SK-N-SH treated with all-trans-retinoic acid at 6 μM for 48 hours (cell line): ENCODE results near the gene RUVBL2.

Source experiments
- BACH2 ChIP-seq: fragments of 250-450 bp; sonication (Bioruptor Pico); IDR thresholded peaks from 2 replicates; pipeline ENCODE4 v1.9.0; 2021; ENCODE audit warnings: mild to moderate bottlenecking, borderline replicate concordance
- CREB5 ChIP-seq: fragments of 250-450 bp; sonication (Bioruptor Pico); IDR thresholded peaks from 2 replicates; pipeline ENCODE4 v1.5.1; 2020; ENCODE audit warnings: low read depth, mild to moderate bottlenecking, moderate library complexity
- GLIS3 ChIP-seq: fragments of 250-450 bp; sonication (Bioruptor Pico); IDR thresholded peaks from 2 replicates; pipeline ENCODE4 v1.5.0; 2020; ENCODE audit warnings: mild to moderate bottlenecking, moderate library complexity
- OSR1 ChIP-seq: fragments of 250-450 bp; sonication (Bioruptor Pico); IDR thresholded peaks from 2 replicates; pipeline ENCODE4 v1.8.0; 2022; ENCODE audit warnings: moderate library complexity, mild to moderate bottlenecking, inconsistent platforms
- PATZ1 ChIP-seq: fragments of 250-450 bp; sonication (Bioruptor Pico); IDR thresholded peaks from 2 replicates; pipeline ENCODE4 v1.8.0; 2020; ENCODE audit warnings: mild to moderate bottlenecking, moderate library complexity, borderline replicate concordance
- PPARA ChIP-seq: fragments of 250-450 bp; sonication (Bioruptor Pico); IDR thresholded peaks from 2 replicates; pipeline ENCODE4 v1.5.0; 2020; ENCODE audit warnings: mild to moderate bottlenecking, borderline replicate concordance
- RARB ChIP-seq: fragments of 250-450 bp; sonication (Bioruptor Pico); IDR thresholded peaks from 2 replicates; pipeline ENCODE4 v1.8.0; 2021; ENCODE audit warnings: mild to moderate bottlenecking, moderate library complexity
- ZFP30 ChIP-seq: fragments of 450-650 bp; formaldehyde crosslinking; IDR thresholded peaks from 2 replicates; pipeline ENCODE4 v1.5.0; 2022; ENCODE audit warnings: mild to moderate bottlenecking, moderate library complexity
- ZNF70 ChIP-seq: fragments of 450-650 bp; formaldehyde crosslinking; IDR thresholded peaks from 2 replicates; pipeline ENCODE4 v1.5.0; 2020; ENCODE audit warnings: mild to moderate bottlenecking, moderate library complexity

DNA sequence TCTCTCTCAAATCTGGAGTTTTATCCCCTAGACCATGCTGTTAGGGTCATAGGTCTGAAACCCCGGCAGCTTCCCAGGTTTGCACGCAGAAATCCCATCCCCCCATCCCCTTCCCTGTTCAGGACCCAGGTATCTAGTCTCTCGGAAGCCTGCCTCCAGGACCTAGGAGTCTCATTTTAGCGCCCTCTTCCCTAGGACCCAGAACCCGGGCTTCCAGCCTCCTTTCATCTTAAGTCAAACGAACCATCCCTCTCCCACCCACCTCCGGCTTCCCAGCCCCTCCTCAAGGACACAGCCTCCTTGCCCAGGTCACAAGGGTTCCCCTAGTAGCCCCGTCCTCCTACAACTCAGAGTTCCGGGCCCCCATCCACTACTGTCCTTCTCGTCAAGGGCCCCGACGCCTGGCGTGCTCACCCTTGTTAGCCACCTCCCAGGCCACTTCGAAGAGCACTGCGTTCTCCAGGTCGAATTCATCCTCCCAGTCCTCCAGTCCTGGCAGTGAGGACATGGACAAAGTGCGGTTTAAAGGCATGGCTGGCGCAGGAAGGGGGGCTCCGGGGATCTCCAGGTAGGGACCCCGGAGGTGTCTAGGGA is 1.0 kb upstream of the RUVBL2 start:
- no peak for TF ChIP-seq ZFP30 (CRISPR knock-in tag)
- TF ChIP-seq PPARA, result no peak
- no peak for TF ChIP-seq ZNF70
- TF ChIP-seq OSR1 (CRISPR knock-in tag), result no peak
- no peak for TF ChIP-seq RARB (CRISPR knock-in tag)
- TF ChIP-seq GLIS3 (CRISPR knock-in tag), result no peak
- TF ChIP-seq PATZ1 (CRISPR knock-in tag), result no peak
- no peak for TF ChIP-seq CREB5 (CRISPR knock-in tag)
- TF ChIP-seq BACH2 (CRISPR knock-in tag), result no peak
